ENCODE results near the gene CEP97. TPM values are rescaled to one million over a fixed set of nuclear protein-coding genes. Genes with fewer than 3 reads are reported as not detected.

CEP97 gene
- total RNA-seq, 4 donors from 2014 or later: 3.0 to 6.7 (median 5.9) TPM

- no peaks in the 10 kb centered on the region for H3K9me3 ChIP-seq
- 39 to 57% methylated on average over 2 of the region's 2 CpGs for WGBS, 2 donors
- peaks cover 0 to 31% (median 0%) of the 10 kb centered on the region in 3 donors for H3K36me3 ChIP-seq
- no peaks in the 10 kb centered on the region for H3K27me3 ChIP-seq
- peaks cover 8 to 44% (median 13%) of the 10 kb centered on the region in 3 donors for H3K4me1 ChIP-seq
- TF ChIP-seq POLR2A (IDR thresholded peaks at IDR 0.05) (no peak), CTCF (IDR thresholded peaks at IDR 0.05) (no peak)
- DNase-seq: no peak
- intact Hi-C loops (cut with DNase I): no loop called here
- peak overlapping the region in 1 of 4 donors; percentile 87 for H3K27ac ChIP-seq
- H3K4me3 ChIP-seq: peak overlapping the region in 1 of 4 donors; percentile 99
These were observed 56.2 kb downstream of the CEP97 start for GRCh38 chr3:101780661-101781060.

- no peak overlapping the region for H3K27ac ChIP-seq
- intact Hi-C loops (cut with DNase I): no loop called here
These were observed 56.8 kb downstream of the CEP97 start for GRCh38 chr3:101781166-101781565.

GRCh38 chr3:101784855-101785613 is 60.6 kb downstream of the CEP97 start:
- DNase-seq: no peak
- peaks cover 0 to 69% (median 0%) of the 10 kb centered on the region in 3 donors for H3K36me3 ChIP-seq
- H3K27me3 ChIP-seq: no peaks in the 10 kb centered on the region
- peak overlapping the region in 3 of 4 donors; percentile 26 to 69 (median 53) for H3K27ac ChIP-seq
- H3K4me3 ChIP-seq: peak overlapping the region in 1 of 4 donors; percentile 2
- H3K9me3 ChIP-seq: no peaks in the 10 kb centered on the region
- intact Hi-C loops (cut with DNase I): no loop called here
- peaks cover 2 to 33% (median 3%) of the 10 kb centered on the region in 3 donors for H3K4me1 ChIP-seq
- TF ChIP-seq CTCF (IDR thresholded peaks at IDR 0.05): no peak
- no peak for TF ChIP-seq POLR2A (IDR thresholded peaks at IDR 0.05)
- WGBS, 2 donors: 79 to 92% methylated on average over 5 of the region's 5 CpGs

More at GRCh38 chr3:101781166-101781565, 56.8 kb downstream of the CEP97 start:
- Histone ChIP-seq H3K27me3 (no peaks in the 10 kb centered on the region), H3K9me3 (no peaks in the 10 kb centered on the region), H3K36me3 (peaks cover 0 to 36% (median 0%) of the 10 kb centered on the region in 3 donors), H3K4me3 (no peak overlapping the region), H3K4me1 (peaks cover 8 to 46% (median 13%) of the 10 kb centered on the region in 3 donors)
- no peak for DNase-seq
- no peak for TF ChIP-seq POLR2A (IDR thresholded peaks at IDR 0.05)
- TF ChIP-seq CTCF (IDR thresholded peaks at IDR 0.05): no peak

GRCh38 chr3:101791778-101792177 is 67.4 kb downstream of the CEP97 start:
- TF ChIP-seq POLR2A (IDR thresholded peaks at IDR 0.05): no peak
- no peak for TF ChIP-seq CTCF (IDR thresholded peaks at IDR 0.05)
- 84 to 93% methylated on average over 4 of the region's 4 CpGs for WGBS, 2 donors
- no peaks in the 10 kb centered on the region for H3K4me1 ChIP-seq
- no peak overlapping the region for H3K4me3 ChIP-seq
- no peaks in the 10 kb centered on the region for H3K9me3 ChIP-seq
- peak overlapping the region in 1 of 4 donors; percentile 22 for H3K27ac ChIP-seq
- intact Hi-C loops (cut with DNase I): no loop called here
- H3K27me3 ChIP-seq: no peaks in the 10 kb centered on the region
- no peak for DNase-seq
- H3K36me3 ChIP-seq: peaks cover 0 to 67% (median 0%) of the 10 kb centered on the region in 3 donors

- Histone ChIP-seq H3K27me3 (no peaks in the 10 kb centered on the region), H3K4me3 (no peak overlapping the region), H3K27ac (no peak overlapping the region), H3K36me3 (peaks cover 0 to 45% (median 0%) of the 10 kb centered on the region in 3 donors), H3K4me1 (no peaks in the 10 kb centered on the region), H3K9me3 (no peaks in the 10 kb centered on the region)
- DNase-seq: no peak
- intact Hi-C loops (cut with DNase I): no loop called here
- no peak for TF ChIP-seq POLR2A (IDR thresholded peaks at IDR 0.05)
- TF ChIP-seq CTCF (IDR thresholded peaks at IDR 0.05): no peak
- WGBS, 2 donors: 88 to 92% methylated on average over 2 of the region's 3 CpGs
These were observed 71.8 kb downstream of the CEP97 start for GRCh38 chr3:101796077-101796680.
